MM.1S (cell line): ENCODE results near the gene RNPEP.
"Not testable (repeated sequence)": the region's sequence is repeated elsewhere in the genome, so short reads cannot be mapped to it uniquely, and the experiment has no call there.

Source experiments
- DNase-seq: peaks from one replicate; pipeline ENCODE4 v3.0.0-alpha.2; 2015
- H2AFZ ChIP-seq: fragments of 300-600 bp; sonication (generic); 2 replicates; pipeline ENCODE4 v1.6.0; 2016; ENCODE audit warnings: antibody characterized with exemption, low read length
- H3F3A ChIP-seq: fragments of 300-600 bp; sonication (generic); 2 replicates; pipeline ENCODE4 v1.6.1; 2016; ENCODE audit warnings: mild to moderate bottlenecking, antibody characterized with exemption, low read length, moderate library complexity, mixed read lengths; ENCODE audit not compliant: insufficient read depth
- H3K27ac ChIP-seq: fragments of 300-600 bp; sonication (generic); 2 replicates; pipeline ENCODE4 v1.5.1; 2016; ENCODE audit warnings: mild to moderate bottlenecking, low read length
- H3K27me3 ChIP-seq: fragments of 300-600 bp; sonication (generic); replicated peaks from 2 replicates; pipeline ENCODE4 v1.6.0; 2016; ENCODE audit warnings: low read length; ENCODE audit not compliant: insufficient read depth
- H3K36me3 ChIP-seq: fragments of 300-600 bp; sonication (generic); replicated peaks from 2 replicates; pipeline ENCODE4 v1.6.1; 2016; ENCODE audit warnings: mild to moderate bottlenecking, low read length, mixed read lengths; ENCODE audit not compliant: insufficient read depth
- H3K4me1 ChIP-seq: fragments of 300-600 bp; sonication (generic); 2 replicates; pipeline ENCODE4 v1.6.1; 2016; ENCODE audit warnings: low read length, mixed read lengths
- H3K4me2 ChIP-seq: fragments of 300-600 bp; sonication (generic); 2 replicates; pipeline ENCODE4 v1.6.0; 2016; ENCODE audit warnings: low read depth, low read length
- H3K4me3 ChIP-seq: fragments of 300-600 bp; sonication (generic); 2 replicates; pipeline ENCODE4 v1.5.1; 2016; ENCODE audit warnings: low read length, mixed read lengths
- H3K79me2 ChIP-seq: fragments of 300-600 bp; sonication (generic); 2 replicates; pipeline ENCODE4 v1.6.1; 2016; ENCODE audit warnings: mixed run types, low read length, mixed read lengths
- H3K9ac ChIP-seq: fragments of 300-600 bp; sonication (generic); 2 replicates; pipeline ENCODE4 v1.6.1; 2016; ENCODE audit warnings: low read length, mixed read lengths
- H3K9me2 ChIP-seq: fragments of 300-600 bp; sonication (generic); replicated peaks from 2 replicates; pipeline ENCODE4 v1.6.1; 2016; ENCODE audit warnings: mild to moderate bottlenecking, low read length, mixed read lengths; ENCODE audit not compliant: insufficient read depth
- H3K9me3 ChIP-seq: fragments of 300-600 bp; sonication (generic); replicated peaks from 2 replicates; pipeline ENCODE4 v1.6.1; 2016; ENCODE audit warnings: mild to moderate bottlenecking, low read length, mixed read lengths; ENCODE audit not compliant: insufficient read depth
- H4K20me1 ChIP-seq: fragments of 300-600 bp; sonication (generic); 2 replicates; pipeline ENCODE4 v1.6.1; 2016; ENCODE audit warnings: mild to moderate bottlenecking, low read length, moderate library complexity, mixed read lengths; ENCODE audit not compliant: insufficient read depth
- EZH2 ChIP-seq: fragments of 300-600 bp; sonication (generic); optimal IDR thresholded peaks from 2 replicates; pipeline ENCODE3; 2017; ENCODE audit warnings: low read depth, mild to moderate bottlenecking, antibody characterized with exemption, low read length, mixed read lengths
- EZH2phosphoT487 ChIP-seq: fragments of 300-600 bp; sonication (generic); IDR thresholded peaks from 2 replicates; pipeline ENCODE4 v1.6.1; 2018; ENCODE audit warnings: antibody characterized with exemption, low read length
- TF ChIP-seq, protein P1 (sequence below): fragments of 300-600 bp; sonication (generic); IDR thresholded peaks from 2 replicates; pipeline ENCODE4 v1.5.1; 2016; ENCODE audit warnings: antibody characterized with exemption, low read length, mixed read lengths

RNPEP gene

DNA sequence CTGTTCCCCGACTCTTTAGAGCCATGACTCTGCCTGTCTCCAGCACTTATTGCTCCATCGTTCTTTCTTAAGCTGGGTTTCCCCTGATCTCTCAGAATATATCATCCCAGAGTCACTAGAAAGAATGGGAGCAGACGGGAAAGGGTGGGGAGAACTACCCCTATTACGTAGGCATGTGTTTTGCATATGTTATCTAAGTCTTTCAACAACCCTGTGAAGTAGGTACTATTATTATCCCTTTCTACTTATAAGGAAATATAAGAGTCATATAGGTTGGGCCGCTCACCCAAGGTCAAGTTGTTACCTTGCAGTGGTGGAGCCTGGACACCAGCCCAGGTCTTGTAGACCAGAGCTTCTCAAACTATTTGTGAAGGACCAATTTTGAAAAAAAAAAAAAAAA, 66.7 kb downstream of the RNPEP start:
- H3K27ac ChIP-seq: no peak overlapping the region
- H3K4me2 ChIP-seq: no peak overlapping the region
- H3K9me3 ChIP-seq: no peaks in the 10 kb centered on the region

DNA sequence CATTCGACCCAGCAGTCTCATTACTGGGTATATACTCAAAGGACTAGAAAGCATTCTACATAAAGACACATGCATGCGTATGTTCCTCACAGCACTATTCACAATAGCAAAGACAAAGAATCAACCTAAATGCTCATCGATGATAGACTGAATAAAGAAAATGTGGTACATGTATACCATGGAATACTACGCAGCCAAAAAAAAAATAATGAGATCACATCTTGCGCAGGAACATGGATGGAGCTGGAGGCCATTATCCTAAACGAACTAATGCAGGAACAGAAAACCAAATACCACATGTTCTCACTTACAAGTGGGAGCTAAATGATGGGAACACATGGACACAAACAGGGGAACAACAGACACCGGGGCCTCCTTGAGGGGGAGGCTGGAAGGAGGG, 71.6 kb downstream of the RNPEP start:
- Histone ChIP-seq H3K27ac (no peak overlapping the region), H3F3A (no peaks in the 10 kb centered on the region), H3K4me3 (no peak overlapping the region), H3K9me2 (no peaks in the 10 kb centered on the region), H3K9ac (no peak overlapping the region), H4K20me1 (no peaks in the 10 kb centered on the region), H3K79me2 (no peaks in the 10 kb centered on the region), H3K4me1 (no peaks in the 10 kb centered on the region), H3K27me3 (no peaks in the 10 kb centered on the region), H3K9me3 (no peaks in the 10 kb centered on the region), H3K4me2 (no peak overlapping the region), H2AFZ (no peak overlapping the region), H3K36me3 (no peaks in the 10 kb centered on the region)
- no peak for DNase-seq
- TF ChIP-seq EZH2phosphoT487 (no peak), EZH2 (no peak)
- TF ChIP-seq, protein P1, sequence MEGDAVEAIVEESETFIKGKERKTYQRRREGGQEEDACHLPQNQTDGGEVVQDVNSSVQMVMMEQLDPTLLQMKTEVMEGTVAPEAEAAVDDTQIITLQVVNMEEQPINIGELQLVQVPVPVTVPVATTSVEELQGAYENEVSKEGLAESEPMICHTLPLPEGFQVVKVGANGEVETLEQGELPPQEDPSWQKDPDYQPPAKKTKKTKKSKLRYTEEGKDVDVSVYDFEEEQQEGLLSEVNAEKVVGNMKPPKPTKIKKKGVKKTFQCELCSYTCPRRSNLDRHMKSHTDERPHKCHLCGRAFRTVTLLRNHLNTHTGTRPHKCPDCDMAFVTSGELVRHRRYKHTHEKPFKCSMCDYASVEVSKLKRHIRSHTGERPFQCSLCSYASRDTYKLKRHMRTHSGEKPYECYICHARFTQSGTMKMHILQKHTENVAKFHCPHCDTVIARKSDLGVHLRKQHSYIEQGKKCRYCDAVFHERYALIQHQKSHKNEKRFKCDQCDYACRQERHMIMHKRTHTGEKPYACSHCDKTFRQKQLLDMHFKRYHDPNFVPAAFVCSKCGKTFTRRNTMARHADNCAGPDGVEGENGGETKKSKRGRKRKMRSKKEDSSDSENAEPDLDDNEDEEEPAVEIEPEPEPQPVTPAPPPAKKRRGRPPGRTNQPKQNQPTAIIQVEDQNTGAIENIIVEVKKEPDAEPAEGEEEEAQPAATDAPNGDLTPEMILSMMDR: no peak

More for the DNA sequence above, 66.7 kb downstream of the RNPEP start:
- Histone ChIP-seq H3F3A (no peaks in the 10 kb centered on the region), H3K36me3 (no peaks in the 10 kb centered on the region), H4K20me1 (no peaks in the 10 kb centered on the region), H3K4me1 (no peaks in the 10 kb centered on the region), H2AFZ (no peak overlapping the region), H3K27me3 (no peaks in the 10 kb centered on the region), H3K9ac (no peak overlapping the region), H3K4me3 (no peak overlapping the region), H3K9me2 (no peaks in the 10 kb centered on the region), H3K79me2 (no peaks in the 10 kb centered on the region)
- TF ChIP-seq, protein P1: no peak
- TF ChIP-seq EZH2phosphoT487 (no peak), EZH2 (no peak)
- DNase-seq: no peak

DNA sequence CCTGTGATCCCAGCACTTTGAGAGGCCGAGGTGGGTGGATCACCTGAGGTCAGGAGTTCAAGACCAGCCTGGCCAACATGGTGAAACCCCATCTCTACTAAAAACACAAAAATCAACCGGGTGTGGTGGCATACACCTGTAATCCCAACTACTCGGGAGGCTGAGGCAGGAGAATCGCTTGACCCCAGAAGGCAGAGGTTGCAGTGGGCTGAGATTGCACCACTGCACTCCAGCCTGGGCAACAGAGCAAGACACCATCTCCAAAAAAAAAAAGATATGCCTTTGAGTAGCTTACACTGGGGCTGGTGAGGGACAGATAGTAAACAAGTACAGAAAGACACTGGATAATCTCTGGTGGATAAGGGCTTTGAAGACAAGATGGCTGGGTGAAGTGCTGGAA, 72.2 kb downstream of the RNPEP start:
- not testable (repeated sequence) for H3K9me3 ChIP-seq, H3K4me2 ChIP-seq, H3F3A ChIP-seq, H3K27ac ChIP-seq, H3K36me3 ChIP-seq, H2AFZ ChIP-seq, H3K9ac ChIP-seq, H3K9me2 ChIP-seq, DNase-seq, H3K27me3 ChIP-seq, H4K20me1 ChIP-seq, H3K79me2 ChIP-seq, H3K4me1 ChIP-seq, H3K4me3 ChIP-seq
